H9 (cell line): Measurements from ENCODE around the gene C11orf16. TPM values are rescaled to one million over a fixed set of nuclear protein-coding genes. Genes with fewer than 3 reads are reported as not detected.

Source experiments
- DNase-seq: peaks from one replicate; pipeline ENCODE4 v3.0.0-alpha.2; 2017
- H2AFZ ChIP-seq: one replicate; pipeline ENCODE4 v1.6.1; 2013; ENCODE audit warnings: mild to moderate bottlenecking, low read length, control low read depth, moderate library complexity
- H2AK5ac ChIP-seq: 2 replicates; pipeline ENCODE4 v1.6.1; 2013; ENCODE audit warnings: low read length, control low read depth, mixed read lengths; ENCODE audit not compliant: insufficient read length
- H2BK120ac ChIP-seq: one replicate; pipeline ENCODE4 v1.6.1; 2013; ENCODE audit warnings: low read depth, mild to moderate bottlenecking, low read length, control low read depth, inconsistent platforms; ENCODE audit not compliant: poor library complexity, severe bottlenecking
- H2BK12ac ChIP-seq: 2 replicates; pipeline ENCODE4 v1.6.1; 2013; ENCODE audit warnings: low read length, control low read depth, mixed read lengths, low read depth; ENCODE audit not compliant: insufficient read length
- H2BK15ac ChIP-seq: 2 replicates; pipeline ENCODE4 v1.6.1; 2013; ENCODE audit warnings: low read depth, low read length, control low read depth
- H2BK20ac ChIP-seq: one replicate; pipeline ENCODE4 v1.6.1; 2013; ENCODE audit warnings: low read depth, mild to moderate bottlenecking, low read length, control low read depth, inconsistent platforms; ENCODE audit not compliant: poor library complexity, severe bottlenecking
- H2BK5ac ChIP-seq: 2 replicates; pipeline ENCODE4 v1.6.1; 2013; ENCODE audit warnings: low read length, control low read depth, mixed read lengths; ENCODE audit not compliant: insufficient read length
- H3K14ac ChIP-seq: 2 replicates; pipeline ENCODE4 v1.6.1; 2013; ENCODE audit warnings: low read length, control low read depth; ENCODE audit not compliant: insufficient read depth
- H3K18ac ChIP-seq: 2 replicates; pipeline ENCODE4 v1.6.1; 2013; ENCODE audit warnings: low read depth, mild to moderate bottlenecking, mixed read lengths, low read length, control low read depth; ENCODE audit not compliant: insufficient read length
- H3K23ac ChIP-seq: 2 replicates; pipeline ENCODE4 v1.6.1; 2013; ENCODE audit warnings: low read length, control low read depth, mixed read lengths, low read depth; ENCODE audit not compliant: insufficient read length
- H3K23me2 ChIP-seq: 2 replicates; pipeline ENCODE4 v1.6.1; 2013; ENCODE audit warnings: low read depth, mild to moderate bottlenecking, mixed read lengths, low read length, control low read depth; ENCODE audit not compliant: insufficient read length, poor library complexity, severe bottlenecking
- H3K27ac ChIP-seq: 2 replicates; pipeline ENCODE4 v1.5.1; 2013; ENCODE audit warnings: low read length, control low read depth, mixed read lengths, low read depth; ENCODE audit not compliant: insufficient read length
- H3K27me3 ChIP-seq: 2 replicates; pipeline ENCODE4 v1.6.1; 2013; ENCODE audit warnings: low read length, control low read depth, inconsistent platforms; ENCODE audit not compliant: insufficient read depth
- H3K4ac ChIP-seq: 2 replicates; pipeline ENCODE4 v1.6.1; 2013; ENCODE audit warnings: low read depth, mild to moderate bottlenecking, control low read depth, inconsistent platforms, low read length, moderate library complexity
- H3K4me1 ChIP-seq: 2 replicates; pipeline ENCODE4 v1.6.1; 2013; ENCODE audit warnings: low read length, control low read depth, inconsistent platforms; ENCODE audit not compliant: insufficient read depth
- H3K4me2 ChIP-seq: 2 replicates; pipeline ENCODE4 v1.6.1; 2013; ENCODE audit warnings: low read length, control low read depth, mixed read lengths; ENCODE audit not compliant: insufficient read length, insufficient read depth
- H3K56ac ChIP-seq: 2 replicates; pipeline ENCODE4 v1.6.1; 2013; ENCODE audit warnings: low read depth, mild to moderate bottlenecking, mixed read lengths, low read length, control low read depth; ENCODE audit not compliant: insufficient read length
- H3K79me1 ChIP-seq: 2 replicates; pipeline ENCODE4 v1.6.1; 2013; ENCODE audit warnings: low read depth, mild to moderate bottlenecking, moderate library complexity, low read length, control low read depth, inconsistent platforms; ENCODE audit not compliant: insufficient read depth, poor library complexity, severe bottlenecking
- H3K79me2 ChIP-seq: 2 replicates; pipeline ENCODE4 v1.6.1; 2013; ENCODE audit warnings: low read length, control low read depth, inconsistent platforms; ENCODE audit not compliant: insufficient read depth
- H3K9ac ChIP-seq: 2 replicates; pipeline ENCODE4 v1.6.1; 2013; ENCODE audit warnings: low read length, control low read depth, mixed read lengths; ENCODE audit not compliant: insufficient read length; ENCODE audit errors: extremely low read depth
- H3K9me3 ChIP-seq: one replicate; pipeline ENCODE4 v1.6.1; 2013; ENCODE audit warnings: low read depth, low read length, inconsistent platforms; ENCODE audit not compliant: control insufficient read depth
- H3T11ph ChIP-seq: one replicate; pipeline ENCODE4 v1.6.1; 2013; ENCODE audit warnings: mild to moderate bottlenecking, low read length, control low read depth, inconsistent platforms
- H4K20me1 ChIP-seq: one replicate; pipeline ENCODE4 v1.6.1; 2013; ENCODE audit not compliant: control insufficient read depth, insufficient read length, insufficient read depth
- H4K5ac ChIP-seq: 2 replicates; pipeline ENCODE4 v1.6.1; 2013; ENCODE audit warnings: low read depth, mild to moderate bottlenecking, mixed read lengths, low read length, control low read depth; ENCODE audit not compliant: insufficient read length
- H4K8ac ChIP-seq: replicated peaks from 2 replicates; pipeline ENCODE4 v1.6.1; 2013; ENCODE audit warnings: low read length, control low read depth, mixed read lengths, low read depth; ENCODE audit not compliant: insufficient read length
- H4K91ac ChIP-seq: 2 replicates; pipeline ENCODE4 v1.6.1; 2013; ENCODE audit warnings: low read depth, mild to moderate bottlenecking, moderate library complexity, mixed read lengths, low read length, control low read depth; ENCODE audit not compliant: insufficient read length
- H3K27ac Mint-ChIP-seq, 3 experiments: 2 replicates in 2 of 3; 3 replicates in 1 of 3; pipeline ENCODE4 v1.8.0; 2020 to 2021; ENCODE audit warnings: mixed read lengths in 3 of 3, mild to moderate bottlenecking in 1 of 3, moderate library complexity in 1 of 3
- H3K27me3 Mint-ChIP-seq: 2 replicates; pipeline ENCODE4 v1.8.0; 2021; ENCODE audit warnings: low read depth, mild to moderate bottlenecking, moderate library complexity, mixed read lengths
- H3K36me3 Mint-ChIP-seq, 3 experiments: 2 replicates in 2 of 3; 3 replicates in 1 of 3; pipeline ENCODE4 v1.8.0; 2020 to 2021; ENCODE audit warnings: low read depth in 3 of 3, mixed read lengths in 3 of 3; ENCODE audit not compliant: insufficient read depth in 1 of 3
- H3K4me1 Mint-ChIP-seq, 2 experiments: 2 replicates each; pipeline ENCODE4 v1.8.0; 2020; ENCODE audit warnings: mixed read lengths in 2 of 2
- H3K4me3 Mint-ChIP-seq, 2 experiments: 2 replicates in 1 of 2; 3 replicates in 1 of 2; pipeline ENCODE4 v1.8.0; 2020 to 2021; ENCODE audit warnings: mild to moderate bottlenecking in 2 of 2, mixed read lengths in 2 of 2, moderate library complexity in 1 of 2
- H3K9me3 Mint-ChIP-seq, 2 experiments: 2 replicates in 1 of 2; 3 replicates in 1 of 2; pipeline ENCODE4 v1.8.0; 2020; ENCODE audit warnings: mild to moderate bottlenecking in 2 of 2, mixed read lengths in 2 of 2, moderate library complexity in 1 of 2
- WGBS: extraction: QIAGEN DNeasy Blood & Tissue Kit; methylation state at CpG from one replicate; pipeline ENCODE4 v1.1.7; 2013; ENCODE audit warnings: missing lambda C conversion rate, low lambda C conversion rate, mixed read lengths; ENCODE audit not compliant: insufficient read length; ENCODE audit errors: extremely low coverage; 5-methylcytosine and 5-hydroxymethylcytosine counted together
- total RNA-seq: library from RNA; stranded (reverse); gene quantifications from 2 replicates; pipeline ENCODE4 v1.2.1, GENCODE V29; 2021
- TF ChIP-seq, protein P1 (sequence below): fragments of 200-600 bp; sonication (generic); conservative IDR thresholded peaks from 3 replicates; pipeline ENCODE4 v1.8.0; 2021; ENCODE audit warnings: antibody characterized with exemption, mild to moderate bottlenecking

C11orf16 gene
- total RNA-seq, 1 experiment from 2014 or later: 0.15 TPM

DNA sequence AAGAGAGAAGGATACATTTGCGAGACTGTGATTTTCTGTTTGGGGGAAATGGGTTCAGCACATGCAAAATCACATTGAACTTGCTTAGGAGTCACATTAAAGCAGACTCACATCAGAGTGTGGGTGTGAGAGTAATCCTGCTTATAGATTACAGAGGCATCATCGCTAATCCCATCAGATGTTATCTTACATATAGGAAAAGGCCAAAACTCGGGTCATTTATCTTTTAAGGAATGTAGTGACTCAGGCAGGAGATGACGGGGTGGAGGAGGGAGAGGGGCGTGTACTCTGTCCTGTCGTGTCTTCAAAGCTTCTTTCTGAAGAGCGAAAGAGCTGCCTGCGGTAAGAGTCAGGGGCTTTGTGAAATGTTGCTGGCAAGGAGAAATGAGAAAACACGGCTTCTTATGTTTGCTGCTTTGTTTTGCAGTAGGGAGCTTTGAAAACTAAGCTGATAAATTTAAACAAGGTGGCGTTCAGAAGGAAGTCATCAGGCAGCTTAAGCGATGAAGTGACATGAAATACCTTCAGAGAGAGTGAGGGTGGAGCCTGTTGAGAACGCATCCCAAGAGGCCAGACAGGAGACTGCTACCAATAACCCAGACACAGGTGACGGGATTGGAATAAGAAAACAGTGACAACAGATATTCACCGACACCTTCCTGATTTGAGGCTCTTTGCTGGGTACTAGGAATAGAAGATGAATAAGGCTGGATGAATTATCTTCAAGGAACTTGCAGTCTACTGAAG is 2.2 kb upstream of the C11orf16 start:
- Histone ChIP-seq H3K9ac (no peak overlapping the region), H4K91ac (no peak overlapping the region), H4K8ac (no peak overlapping the region), H4K5ac (no peak overlapping the region), H3K79me2 (no peaks in the 10 kb centered on the region), H3K9me3 (no peaks in the 10 kb centered on the region), H3K14ac (no peak overlapping the region), H3K79me1 (no peaks in the 10 kb centered on the region), H2BK12ac (no peak overlapping the region), H3K23ac (no peak overlapping the region), H3K27me3 (no peaks in the 10 kb centered on the region), H4K20me1 (no peaks in the 10 kb centered on the region), H3T11ph (no peak overlapping the region), H3K23me2 (no peaks in the 10 kb centered on the region), H2AFZ (no peak overlapping the region), H3K27ac (no peak overlapping the region), H2BK15ac (no peak overlapping the region), H3K18ac (no peak overlapping the region), H2BK5ac (no peak overlapping the region), H2BK20ac (no peak overlapping the region), H3K4ac (no peak overlapping the region), H2AK5ac (no peak overlapping the region), H2BK120ac (no peak overlapping the region), H3K4me1 (peaks cover 7% of the 10 kb centered on the region), H3K56ac (no peak overlapping the region), H3K4me2 (no peak overlapping the region)
- TF ChIP-seq, protein P1, sequence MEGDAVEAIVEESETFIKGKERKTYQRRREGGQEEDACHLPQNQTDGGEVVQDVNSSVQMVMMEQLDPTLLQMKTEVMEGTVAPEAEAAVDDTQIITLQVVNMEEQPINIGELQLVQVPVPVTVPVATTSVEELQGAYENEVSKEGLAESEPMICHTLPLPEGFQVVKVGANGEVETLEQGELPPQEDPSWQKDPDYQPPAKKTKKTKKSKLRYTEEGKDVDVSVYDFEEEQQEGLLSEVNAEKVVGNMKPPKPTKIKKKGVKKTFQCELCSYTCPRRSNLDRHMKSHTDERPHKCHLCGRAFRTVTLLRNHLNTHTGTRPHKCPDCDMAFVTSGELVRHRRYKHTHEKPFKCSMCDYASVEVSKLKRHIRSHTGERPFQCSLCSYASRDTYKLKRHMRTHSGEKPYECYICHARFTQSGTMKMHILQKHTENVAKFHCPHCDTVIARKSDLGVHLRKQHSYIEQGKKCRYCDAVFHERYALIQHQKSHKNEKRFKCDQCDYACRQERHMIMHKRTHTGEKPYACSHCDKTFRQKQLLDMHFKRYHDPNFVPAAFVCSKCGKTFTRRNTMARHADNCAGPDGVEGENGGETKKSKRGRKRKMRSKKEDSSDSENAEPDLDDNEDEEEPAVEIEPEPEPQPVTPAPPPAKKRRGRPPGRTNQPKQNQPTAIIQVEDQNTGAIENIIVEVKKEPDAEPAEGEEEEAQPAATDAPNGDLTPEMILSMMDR: no peak
- WGBS: no CpG with 5 or more reads among the region's 14 CpGs
- no peaks in the 10 kb centered on the region for H3K36me3 Mint-ChIP-seq
- no peak overlapping the region for H3K4me3 Mint-ChIP-seq
- peaks cover 1% of the 10 kb centered on the region; the same call in 1 of the 2 replicates for H3K27me3 Mint-ChIP-seq
- H3K27ac Mint-ChIP-seq: no peak overlapping the region; a peak in 1 of 7 replicates
- H3K9me3 Mint-ChIP-seq: no peaks in the 10 kb centered on the region
- peaks cover 12 to 16% of the 10 kb centered on the region in 2 experiments for H3K4me1 Mint-ChIP-seq
- DNase-seq: no peak
